CD1c-positive myeloid dendritic cell (primary cell): ENCODE results near the gene GALNT1.
A peak's percentile ranks its signal among the peaks of the same experiment; 100 is the strongest.

Experiments
- DNase-seq: peaks from one replicate; pipeline ENCODE4 v3.0.0-alpha.2; 2016; ENCODE audit errors: extremely low spot score

Gene GALNT1

DNA sequence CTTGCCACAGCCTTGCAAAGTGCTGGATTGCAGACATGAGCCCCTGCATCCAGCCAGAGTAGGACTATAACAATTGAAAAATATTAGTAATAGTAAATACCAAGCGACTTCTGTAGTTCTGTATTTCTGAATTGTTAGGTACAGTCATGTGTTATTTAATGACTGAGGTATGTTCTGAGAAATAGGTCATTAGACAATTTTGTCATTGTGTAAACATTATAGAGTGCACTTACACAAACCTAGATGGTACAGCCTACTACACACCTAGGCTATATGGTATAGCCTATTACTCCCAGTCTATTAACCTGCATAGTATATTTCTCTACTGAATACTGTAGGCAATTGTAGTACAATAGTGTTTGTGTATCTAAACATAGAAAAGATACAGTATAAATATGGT, 92.1 kb downstream of the GALNT1 start:
- DNase-seq, result no peak

DNA sequence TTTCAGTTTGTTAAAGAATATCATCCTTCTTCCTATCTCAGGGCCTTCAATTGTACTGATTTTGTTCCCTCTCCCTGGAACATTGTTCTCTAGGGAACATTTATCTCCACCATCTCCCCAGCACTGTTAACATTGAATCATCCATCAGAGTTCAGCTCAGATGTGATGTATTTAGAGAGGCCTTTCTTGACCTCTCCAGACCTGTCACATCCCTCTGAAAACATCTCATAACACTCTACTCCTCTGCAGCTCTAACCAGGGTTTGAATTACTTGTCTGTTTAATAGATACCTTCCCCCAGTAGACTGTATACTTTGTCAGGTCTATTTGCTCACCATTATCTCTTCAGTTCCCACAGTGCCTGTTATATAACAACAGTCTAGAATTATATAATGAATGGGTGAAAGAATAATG, 98.6 kb downstream of the GALNT1 start:
- no peak for DNase-seq

DNA sequence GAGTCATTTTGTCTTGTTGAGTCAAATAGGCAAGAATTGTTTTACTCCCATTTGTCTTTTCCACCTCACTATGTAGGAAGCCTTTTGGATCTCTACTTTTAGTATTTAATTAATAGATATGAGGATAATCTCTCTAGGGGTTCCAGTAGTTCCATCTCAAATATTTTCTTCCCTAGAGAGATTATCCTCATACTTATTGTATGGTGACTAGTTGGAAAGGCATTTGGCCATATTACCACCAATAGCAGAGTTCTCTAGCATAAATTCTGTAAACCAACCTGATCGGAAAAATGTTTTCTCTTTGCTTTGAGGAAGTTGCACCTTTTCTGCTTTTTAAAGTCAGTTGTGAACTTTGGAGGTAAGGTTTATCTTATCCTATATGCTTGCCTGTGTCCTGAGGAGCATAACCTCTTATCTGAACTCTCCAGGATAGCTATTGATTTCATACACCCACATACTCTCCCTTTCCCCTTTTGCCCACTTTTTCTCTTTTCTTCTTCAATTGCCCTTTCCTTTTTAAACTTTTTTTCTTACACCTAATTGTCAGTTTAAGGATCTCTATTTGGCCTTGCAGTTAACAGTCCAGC, 100.8 kb downstream of the GALNT1 start:
- no peak for DNase-seq

DNA sequence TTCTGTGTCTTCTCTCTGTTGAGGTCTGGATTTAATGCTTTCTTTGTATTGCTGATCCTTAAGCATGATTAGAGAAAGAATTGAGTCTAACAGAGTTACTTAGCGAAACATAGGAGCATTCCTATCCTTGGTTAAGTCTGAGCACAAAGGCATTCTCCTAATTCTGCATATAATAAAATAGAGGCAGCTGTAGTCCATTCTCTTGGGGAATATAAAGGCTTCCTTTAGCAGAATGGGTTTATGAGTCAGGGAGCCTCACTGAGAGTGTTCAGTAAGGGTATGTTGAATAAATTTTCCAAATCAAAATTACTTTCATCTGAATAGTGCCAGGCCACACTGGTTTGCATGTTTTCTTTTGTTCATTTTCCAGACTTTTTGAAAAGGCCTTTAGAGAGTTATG, 101.5 kb downstream of the GALNT1 start:
- DNase-seq, result no peak

DNA sequence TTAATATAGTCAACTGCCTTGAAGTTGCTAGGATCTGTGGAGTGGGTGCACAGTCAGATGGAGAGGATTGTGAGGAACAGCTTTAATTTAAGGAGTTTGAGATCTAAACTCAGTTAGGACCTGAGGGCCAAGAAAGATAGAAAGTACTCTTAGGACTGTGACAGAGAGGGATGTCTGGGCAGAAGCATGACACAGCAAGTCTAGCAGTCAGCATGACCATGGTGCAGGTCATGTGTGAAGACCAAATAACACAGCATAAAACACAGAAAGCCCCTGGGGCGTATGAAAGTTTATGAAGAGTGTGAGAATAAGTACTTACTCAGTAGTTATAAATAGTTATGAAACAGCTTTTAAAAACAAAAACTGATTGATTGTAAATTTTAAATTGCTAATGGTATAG, 107.2 kb downstream of the GALNT1 start:
- DNase-seq, result no peak

DNA sequence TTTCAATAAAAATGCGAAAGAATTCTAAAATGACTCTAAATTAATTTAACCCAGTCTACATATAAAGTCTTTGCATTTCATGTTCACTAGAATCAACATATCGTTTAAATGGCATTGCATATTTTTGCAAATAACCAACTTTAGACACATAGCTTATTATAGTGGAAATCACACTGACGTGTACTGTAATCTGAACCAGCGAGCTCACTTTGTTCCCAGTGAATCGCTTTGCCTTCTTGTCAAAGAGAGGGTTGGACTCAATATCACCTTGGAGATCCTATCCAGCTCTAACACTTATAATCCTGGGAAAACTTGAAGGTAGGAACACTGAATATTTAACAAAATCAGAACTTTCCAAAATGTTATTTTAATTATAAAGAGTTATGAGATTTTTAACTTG, 108.2 kb downstream of the GALNT1 start:
- no peak for DNase-seq

DNA sequence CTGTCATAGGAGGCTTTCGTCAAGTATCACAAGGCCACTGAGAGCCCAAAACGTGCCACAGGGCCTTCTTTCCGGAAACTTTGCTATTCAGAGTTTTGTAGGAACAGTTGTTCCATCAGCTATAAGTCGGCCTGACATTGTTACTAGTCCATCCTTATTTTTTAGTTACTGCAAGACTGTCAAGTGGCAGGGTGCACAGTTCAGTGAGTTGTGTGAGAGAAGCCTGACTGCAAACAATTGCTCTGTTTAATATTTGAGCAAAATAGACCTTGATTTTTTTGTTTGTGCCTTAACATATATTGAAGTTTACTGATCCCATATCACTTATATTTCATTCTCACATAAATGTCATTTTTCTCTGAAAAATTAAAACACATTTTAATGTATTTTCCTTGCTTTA, 110.1 kb downstream of the GALNT1 start:
- DNase-seq, result no peak

DNA sequence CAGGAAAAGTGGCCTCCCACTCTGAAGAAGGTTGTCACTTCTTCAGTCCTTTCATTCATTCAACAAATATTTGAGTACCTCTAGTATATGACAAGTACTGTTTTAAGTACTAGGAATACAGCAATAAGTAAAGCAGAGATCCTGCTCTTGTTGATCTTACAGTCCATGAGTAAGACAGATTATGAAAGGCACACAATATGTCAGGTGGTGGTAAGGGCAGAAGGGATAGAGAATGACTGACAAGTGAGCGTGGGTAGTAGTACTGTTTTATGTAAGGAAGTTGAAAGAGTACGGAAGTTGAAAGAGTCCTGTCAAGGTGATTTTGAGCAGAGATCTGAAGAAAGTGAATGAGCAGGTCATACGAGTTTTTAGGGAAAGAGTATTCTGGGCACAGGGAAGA, 111.3 kb downstream of the GALNT1 start:
- no peak for DNase-seq

DNA sequence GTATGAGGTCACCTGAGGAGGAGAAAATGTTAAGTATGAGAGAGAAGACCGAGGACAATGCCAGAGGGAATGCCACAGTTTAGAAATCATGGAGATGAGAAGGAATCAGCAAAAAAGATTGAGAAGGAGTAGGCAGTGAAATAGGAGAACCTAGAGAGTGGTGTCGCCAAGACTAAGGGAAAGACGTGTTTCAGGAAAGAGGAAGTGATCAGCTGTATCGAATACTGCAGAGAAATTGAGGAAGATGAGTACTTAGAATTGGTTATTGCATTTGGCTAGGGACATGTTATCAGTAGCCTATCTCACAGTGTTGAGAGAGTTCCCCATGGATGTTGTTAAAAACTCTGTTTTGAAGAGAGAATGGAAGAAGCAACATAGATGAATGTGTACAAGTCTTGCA, 112.3 kb downstream of the GALNT1 start:
- peak; percentile 20 for DNase-seq

DNA sequence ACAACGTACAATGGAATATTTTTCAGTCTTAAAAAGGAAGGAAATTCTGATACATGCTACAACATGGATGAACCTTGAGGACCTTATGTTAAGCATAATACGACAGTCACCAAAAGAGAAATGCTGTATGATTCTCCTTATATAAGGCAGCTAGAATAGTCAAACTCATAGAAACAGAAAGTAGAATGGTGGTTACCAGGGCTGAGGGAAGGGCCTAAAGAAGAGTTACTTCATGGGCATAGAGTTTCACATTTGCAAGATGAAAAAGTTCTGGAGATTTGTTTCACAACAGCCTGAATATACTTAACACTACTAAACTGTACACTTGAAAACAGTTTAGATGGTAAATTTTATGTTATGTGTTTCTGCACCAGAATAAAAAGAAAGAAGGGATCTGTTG, 113.3 kb downstream of the GALNT1 start:
- DNase-seq, result no peak

DNA sequence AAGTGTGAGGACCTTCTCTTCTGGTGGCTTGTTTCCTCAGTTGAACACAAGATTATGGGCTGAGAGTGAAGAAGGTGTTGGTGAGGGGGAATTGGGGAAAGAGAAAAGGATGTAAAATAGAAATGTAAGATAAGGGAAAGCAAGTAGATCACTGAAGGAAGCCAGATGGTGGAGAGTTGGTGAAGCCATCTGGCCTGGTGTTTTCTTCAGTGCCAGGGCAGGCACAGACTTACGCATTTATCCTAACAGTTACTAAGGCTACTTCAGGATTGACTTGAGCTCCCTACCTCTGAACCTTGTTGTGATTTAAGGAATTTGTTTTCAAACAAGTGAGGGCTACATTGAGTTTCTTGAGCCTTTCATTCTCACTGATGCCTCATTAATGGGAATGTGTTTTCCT, 113.8 kb downstream of the GALNT1 start:
- no peak for DNase-seq

DNA sequence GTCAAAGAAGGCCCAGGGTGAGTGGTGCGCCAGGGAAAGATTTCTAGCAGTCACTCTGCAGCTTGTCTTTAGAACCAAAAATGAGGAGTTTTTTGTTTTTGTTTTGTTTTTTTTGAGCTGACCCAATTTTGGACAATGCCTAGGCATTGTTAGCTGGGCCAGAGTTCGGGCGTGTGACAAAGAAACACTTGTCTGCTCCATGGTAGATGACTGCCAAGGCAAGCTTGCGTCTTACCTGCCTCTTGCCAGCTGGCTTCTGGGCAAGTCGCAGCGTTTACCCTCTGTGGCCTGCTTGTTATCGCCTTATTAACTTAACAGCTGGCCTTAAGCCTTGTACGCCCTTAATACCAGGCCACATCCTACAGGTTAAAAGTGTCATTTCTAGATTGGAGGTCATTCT, 114.3 kb downstream of the GALNT1 start:
- DNase-seq, result no peak

DNA sequence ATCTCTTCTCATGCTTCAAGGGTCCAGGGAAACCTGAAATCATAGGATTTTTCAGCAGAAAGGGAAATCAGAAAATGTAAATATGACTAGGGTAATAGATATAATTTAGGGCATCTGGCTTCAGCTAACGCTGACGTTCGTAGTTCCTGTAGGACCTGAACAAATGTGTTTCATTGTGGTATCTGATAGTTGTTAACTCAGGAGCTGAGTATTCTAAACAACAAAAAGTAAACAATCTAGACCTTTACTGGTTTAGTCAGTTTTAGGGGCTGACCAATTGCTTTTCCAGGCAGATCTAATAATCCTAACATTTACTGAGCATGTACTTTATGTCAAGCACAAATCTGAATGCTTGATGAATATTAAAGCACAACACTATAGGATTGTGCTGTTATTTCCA, 114.8 kb downstream of the GALNT1 start:
- no peak for DNase-seq

DNA sequence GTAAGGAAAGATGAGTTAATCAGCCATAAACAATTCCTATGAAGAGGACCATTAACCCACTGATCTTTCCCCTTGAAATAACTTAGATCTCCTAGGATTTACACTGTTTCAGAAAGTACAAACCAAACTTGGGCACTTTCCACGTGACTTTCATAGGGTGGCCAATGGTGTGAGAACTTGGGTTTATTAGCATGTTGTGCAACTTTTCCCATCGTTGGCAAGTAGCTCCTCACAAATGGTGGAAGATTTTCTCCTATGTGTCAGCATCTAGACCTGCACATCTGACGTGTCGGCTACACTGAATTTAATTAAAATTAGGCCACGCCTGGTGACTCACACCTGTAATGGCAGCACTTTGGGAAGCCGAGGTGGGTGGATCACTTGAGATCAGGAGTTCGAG, 116.3 kb downstream of the GALNT1 start:
- DNase-seq, result no peak

DNA sequence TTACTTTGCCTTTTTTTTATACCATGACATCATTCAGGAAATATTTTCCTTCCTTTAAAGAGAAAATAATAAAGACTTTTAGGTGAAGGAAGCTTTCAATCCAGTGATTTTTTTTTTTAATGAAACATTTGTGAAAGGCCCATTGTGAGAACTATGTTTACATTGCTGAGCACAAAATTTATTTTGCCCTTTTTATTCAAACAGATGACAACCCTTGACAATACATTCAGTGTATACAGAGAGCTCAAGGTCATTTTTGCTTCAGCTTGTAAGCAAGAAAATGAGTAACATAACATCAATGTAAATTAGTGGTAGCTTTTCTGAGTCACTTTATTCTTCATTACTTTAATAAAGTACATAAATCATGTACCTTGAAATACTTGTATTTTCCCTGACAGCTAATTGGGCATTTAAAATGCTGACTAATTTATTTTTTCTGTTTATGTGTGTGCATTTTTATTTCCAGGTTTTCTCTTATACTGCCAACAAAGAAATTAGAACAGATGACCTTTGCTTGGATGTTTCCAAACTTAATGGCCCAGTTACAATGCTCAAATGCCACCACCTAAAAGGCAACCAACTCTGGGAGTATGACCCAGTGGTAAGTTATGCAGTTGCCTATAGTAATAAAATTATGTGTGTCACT, 121.6 kb downstream of the GALNT1 start:
- DNase-seq, result no peak

DNA sequence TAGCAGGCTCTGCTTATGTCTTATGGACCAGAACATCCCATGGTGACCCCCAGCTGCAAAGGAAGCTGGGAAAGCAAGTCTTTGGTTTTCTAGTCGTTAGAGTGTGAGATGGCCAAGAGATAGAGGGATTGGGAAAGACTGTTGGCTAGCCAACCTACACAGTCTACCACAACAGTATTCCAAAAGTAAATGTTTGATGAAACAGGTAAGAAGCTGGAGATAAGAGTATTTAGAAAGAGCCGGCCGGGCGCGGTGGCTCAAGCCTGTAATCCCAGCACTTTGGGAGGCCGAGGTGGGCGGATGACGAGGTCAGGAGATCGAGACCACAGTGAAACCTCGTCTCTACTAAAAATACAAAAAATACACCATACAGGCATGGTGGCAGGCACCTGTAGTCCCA, 124.4 kb downstream of the GALNT1 start:
- no peak for DNase-seq

DNA sequence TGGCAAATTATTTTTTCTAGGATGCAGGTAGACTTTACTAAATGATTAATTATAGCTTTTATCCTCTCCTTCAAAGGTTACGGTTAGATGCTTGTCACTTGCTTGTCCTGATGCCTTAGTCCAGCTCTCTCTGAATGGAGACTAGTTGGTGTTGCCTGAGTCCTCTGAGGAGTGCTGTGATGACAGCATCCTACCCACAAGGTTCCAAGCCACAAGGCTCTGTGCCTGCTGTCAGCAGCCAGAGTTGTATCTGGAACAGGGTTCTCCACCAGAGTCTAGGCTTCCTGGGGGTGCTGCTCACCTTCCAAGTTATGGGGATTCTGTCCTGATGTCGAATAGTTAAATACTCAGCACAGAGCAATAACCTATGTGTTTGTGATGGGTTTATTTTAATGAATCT, 125.7 kb downstream of the GALNT1 start:
- no peak for DNase-seq

DNA sequence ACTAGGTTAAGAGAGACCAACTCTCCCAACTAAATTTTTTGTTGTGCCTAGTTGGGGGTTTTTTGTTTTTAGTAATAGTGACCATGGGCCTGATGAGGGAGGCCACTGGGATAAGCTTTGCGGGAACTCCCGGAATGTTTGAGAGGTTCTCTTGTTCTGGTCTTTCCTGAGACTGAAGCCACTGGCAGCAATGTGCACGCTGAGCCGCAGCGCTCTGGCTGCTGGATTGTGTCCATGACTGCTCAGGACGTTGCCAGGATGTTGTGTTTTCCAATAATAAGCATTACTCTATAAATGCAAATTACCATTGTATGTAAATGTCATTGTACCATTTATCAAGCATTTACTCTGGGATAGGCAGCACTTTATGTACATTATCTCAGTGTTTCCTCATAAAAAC, 126.1 kb downstream of the GALNT1 start:
- DNase-seq, result no peak

DNA sequence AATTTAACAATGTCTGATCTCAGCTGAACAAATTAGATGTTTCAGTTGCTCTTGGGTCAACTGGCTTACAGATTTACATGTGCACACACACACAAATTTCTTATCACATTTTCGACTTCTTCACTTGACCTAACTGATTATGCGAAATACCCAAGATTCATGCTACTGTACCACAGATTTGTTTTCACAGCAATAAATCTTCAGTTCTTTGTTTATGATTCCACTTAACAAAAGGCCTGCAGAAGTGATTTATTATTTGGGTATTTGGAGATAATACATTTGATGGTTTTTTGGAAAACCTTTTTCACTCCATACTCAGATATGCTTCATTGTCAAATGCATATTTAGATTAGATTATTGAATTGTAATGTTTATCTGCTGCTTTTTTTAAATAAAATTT, 129.0 kb downstream of the GALNT1 start:
- no peak for DNase-seq

DNA sequence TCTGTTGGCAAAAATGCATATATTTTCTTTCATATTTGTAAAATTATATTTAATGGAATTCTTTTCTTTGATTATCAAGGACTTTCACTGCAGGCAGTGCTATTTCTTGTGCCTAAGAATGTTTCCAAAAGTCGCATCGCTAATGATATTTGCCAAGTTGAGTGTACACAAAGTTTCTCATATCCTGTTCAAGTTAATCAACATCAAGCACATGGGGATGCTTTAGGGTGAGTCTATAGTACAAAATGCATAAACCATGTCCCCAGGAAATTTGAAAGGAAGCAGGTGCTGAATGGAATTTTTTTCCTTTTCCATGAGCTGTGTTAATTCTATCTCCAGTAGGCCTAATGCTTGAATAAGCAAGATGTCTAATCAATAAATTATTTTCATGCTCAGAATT, 129.7 kb downstream of the GALNT1 start:
- no peak for DNase-seq

DNA sequence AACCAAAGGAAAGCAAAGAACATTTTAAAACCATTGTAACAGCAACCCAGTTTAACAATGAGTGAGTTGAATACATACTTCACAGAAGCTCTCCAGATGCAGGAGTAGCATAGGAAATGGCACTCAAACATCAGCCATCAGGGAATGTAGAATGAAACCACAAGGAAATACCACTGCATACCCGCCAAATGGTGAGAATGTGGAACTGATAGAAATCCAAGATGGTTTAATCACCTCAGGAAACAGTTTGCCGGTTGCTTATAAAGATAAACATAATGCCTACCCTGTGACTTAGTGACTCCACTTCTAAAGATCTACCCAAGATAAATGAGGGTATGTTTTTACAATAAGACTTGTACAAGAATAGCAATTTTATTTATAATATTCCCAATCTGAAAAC, 132.0 kb downstream of the GALNT1 start:
- DNase-seq, result no peak

DNA sequence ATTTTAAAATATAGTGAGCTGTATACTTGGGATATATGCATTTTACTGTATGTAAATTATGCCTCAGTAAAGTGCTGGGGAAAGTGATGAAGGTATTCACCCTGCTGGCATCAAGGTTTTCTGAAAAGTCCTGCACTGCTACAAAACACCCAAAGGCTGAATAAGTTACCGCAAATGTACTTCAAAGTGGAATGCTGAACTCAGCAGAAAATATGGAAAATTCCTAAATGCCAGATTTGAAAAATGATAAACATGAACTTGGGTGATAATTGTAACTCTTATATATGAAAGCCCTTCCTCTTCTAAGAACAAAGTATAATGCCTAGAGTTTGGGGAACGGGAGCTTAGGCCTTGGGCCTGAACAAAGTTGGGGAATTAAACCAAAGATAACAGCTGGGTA, 133.0 kb downstream of the GALNT1 start:
- DNase-seq, result no peak

DNA sequence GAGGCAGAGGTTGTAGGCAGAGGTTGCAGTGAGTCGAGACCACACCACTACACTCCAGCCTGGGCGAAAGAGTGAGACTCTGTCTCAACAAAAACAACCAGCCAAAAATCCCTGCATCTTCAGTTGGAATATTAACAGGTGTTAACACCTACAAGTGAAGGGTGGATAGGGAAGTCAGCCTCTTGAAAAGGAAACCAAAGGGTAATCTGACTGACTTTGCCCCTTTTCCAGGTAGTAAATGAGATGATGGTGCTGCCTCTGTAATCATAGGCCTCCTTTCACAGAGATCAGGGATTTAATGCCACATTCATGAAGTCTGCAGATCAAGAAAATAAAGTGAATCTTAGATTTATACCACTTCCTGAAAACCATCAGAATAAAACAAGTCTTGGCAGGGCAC, 133.6 kb downstream of the GALNT1 start:
- no peak for DNase-seq

DNA sequence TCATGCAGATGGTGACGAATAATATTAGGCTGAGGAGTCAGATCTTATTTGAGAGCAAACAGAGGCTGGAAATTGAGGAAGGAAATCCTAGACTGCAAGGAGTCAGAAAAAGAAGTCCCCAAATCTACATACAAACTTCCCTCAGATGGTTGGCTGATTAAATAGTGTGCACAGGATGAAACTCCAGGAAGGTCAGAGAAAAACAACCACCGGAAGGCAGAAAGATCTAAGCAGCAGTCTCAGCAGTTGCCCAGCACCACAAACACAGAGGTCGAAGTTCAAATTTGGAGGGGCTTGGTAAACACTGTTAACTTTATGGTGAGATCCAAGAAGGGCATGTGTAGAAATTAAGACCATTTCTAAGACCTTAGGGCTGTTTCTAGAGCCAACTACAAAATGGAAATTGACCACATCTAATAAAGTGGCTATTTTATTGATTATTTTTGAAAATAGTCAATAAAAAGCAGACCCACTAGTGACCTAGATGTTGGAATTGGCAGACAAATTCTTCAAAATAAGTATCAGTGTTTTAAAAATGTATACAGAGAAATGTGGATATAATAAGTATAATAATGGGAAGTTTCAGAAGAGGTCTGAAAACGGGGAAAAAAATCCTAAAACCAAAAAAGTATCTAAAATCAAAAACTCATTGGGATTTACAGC, 134.8 kb downstream of the GALNT1 start:
- no peak for DNase-seq
